ENCODE results near the gene PRSS8. TPM values are rescaled to one million over a fixed set of nuclear protein-coding genes. Genes with fewer than 3 reads are reported as not detected.

The PRSS8 gene
- total RNA-seq, 1 donor from 2014 or later, result 146 TPM

DNA sequence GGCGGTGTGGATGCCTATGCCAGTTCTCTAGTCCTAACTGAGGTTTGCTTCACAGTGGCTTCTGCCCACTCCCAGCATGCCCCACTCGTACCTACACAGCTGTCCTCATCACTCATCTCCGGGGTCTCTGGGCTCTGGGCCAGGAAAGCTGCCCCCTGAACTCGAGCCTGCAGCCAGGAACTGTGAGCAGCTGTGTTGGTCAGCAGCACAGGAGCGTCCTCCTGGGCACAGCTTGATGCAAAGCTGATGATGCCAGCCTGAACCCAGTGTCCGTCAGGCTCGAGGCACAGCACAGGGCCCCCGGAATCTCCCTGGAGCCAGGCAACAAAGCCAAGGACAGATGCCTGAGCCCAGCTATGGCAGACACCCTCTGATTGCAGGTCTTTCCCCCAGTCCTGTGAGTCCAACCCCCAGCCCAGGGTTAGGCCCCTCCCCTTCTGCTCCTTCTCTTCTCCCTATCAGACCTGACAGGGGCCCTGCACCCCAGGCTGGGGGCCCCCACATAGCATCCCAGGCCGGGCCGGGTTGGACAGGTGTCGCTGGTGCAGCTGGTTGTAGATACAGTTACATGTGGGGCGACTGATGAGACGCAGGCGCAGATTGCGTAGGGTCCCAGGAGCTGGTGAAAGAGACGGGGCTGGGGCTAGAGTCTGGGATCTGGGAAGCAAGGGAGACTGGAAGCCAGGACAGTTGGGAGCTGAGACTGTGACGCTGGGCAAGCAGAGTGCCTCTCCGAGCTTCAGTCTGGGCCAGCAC is 49.5 kb downstream of the PRSS8 start:
- H3K36me3 ChIP-seq (ENCODE audit: control insufficient read depth, insufficient read depth, low read length), result peaks cover 1% of the 10 kb centered on the region

DNA sequence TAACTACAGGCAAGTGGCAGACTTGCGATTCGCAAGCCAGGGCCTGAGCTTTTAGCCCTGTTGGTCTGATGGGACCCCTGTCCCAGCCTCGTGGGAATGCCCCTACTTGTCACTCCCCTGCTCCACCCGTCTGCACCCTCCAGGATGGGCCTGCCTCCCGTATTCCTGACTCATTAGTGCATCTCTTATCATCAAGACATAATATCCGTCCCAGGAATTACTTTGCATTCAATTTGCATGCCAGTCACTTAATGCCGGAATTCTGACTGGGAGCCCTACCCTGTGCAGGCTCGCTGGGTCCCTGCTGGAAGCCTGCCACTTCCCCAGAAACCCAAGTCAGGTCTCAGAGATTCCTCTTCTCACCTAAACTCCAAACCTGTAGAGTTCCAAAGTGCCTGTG is 50.1 kb downstream of the PRSS8 start:
- H3K27me3 ChIP-seq (ENCODE audit: control insufficient read depth, insufficient read depth, low read length), result no peaks in the 10 kb centered on the region
- TF ChIP-seq, protein P1, sequence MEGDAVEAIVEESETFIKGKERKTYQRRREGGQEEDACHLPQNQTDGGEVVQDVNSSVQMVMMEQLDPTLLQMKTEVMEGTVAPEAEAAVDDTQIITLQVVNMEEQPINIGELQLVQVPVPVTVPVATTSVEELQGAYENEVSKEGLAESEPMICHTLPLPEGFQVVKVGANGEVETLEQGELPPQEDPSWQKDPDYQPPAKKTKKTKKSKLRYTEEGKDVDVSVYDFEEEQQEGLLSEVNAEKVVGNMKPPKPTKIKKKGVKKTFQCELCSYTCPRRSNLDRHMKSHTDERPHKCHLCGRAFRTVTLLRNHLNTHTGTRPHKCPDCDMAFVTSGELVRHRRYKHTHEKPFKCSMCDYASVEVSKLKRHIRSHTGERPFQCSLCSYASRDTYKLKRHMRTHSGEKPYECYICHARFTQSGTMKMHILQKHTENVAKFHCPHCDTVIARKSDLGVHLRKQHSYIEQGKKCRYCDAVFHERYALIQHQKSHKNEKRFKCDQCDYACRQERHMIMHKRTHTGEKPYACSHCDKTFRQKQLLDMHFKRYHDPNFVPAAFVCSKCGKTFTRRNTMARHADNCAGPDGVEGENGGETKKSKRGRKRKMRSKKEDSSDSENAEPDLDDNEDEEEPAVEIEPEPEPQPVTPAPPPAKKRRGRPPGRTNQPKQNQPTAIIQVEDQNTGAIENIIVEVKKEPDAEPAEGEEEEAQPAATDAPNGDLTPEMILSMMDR (IDR thresholded peaks at IDR 0.05; ENCODE audit: insufficient read depth, low read length, poor library complexity, severe bottlenecking), result no peak
- H3K4me3 ChIP-seq (ENCODE audit: low read depth, low read length), result no peak overlapping the region
- DNase-seq (ENCODE audit: low read depth), result no peak
- H3K36me3 ChIP-seq (ENCODE audit: control insufficient read depth, insufficient read depth, low read length), result peaks cover 3% of the 10 kb centered on the region

More for the DNA sequence above, 49.5 kb downstream of the PRSS8 start:
- H3K27me3 ChIP-seq (ENCODE audit: control insufficient read depth, insufficient read depth, low read length), result no peaks in the 10 kb centered on the region
- no peak for DNase-seq (ENCODE audit: low read depth)
- H3K4me3 ChIP-seq (ENCODE audit: low read depth, low read length), result no peak overlapping the region
- TF ChIP-seq, protein P1 (IDR thresholded peaks at IDR 0.05; ENCODE audit: insufficient read depth, low read length, poor library complexity, severe bottlenecking), result no peak

DNA sequence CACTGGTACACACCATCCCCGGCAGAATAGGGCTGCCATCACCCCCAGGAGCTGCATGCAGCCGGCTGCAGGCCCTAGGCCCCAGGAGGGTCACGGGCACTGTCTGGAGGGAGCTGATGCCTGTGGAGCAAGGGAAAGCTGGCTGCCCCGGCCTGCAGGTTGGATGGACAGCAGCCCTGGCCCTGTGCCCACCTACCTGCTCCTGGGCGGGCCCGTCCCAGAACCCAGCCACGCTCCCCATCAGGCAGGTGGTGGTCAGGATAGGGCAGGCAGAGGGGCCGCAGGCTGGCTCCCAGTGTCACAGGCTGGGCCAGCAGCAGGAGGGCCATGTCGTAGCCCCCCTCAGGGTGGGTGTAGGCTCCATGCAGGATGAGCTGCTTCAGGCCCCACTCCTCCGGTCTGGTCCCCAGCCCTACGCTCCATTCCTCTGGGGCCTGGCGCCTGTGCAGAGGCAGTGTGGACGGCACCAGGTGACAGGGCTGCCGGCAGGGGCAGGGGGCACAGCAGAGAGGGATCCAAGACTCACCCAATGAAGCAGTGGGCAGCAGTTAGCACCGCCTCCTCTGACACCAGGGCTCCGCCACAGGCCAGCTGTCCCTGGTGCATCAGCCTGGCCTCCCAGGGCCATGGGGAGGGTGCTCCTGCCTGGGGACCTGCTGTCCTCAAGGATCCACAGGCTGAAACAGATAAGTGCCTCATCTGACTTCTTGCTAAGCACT is 50.8 kb downstream of the PRSS8 start:
- TF ChIP-seq, protein P1 (IDR thresholded peaks at IDR 0.05; ENCODE audit: insufficient read depth, low read length, poor library complexity, severe bottlenecking), result no peak
- Histone ChIP-seq H3K27me3 (ENCODE audit: control insufficient read depth, insufficient read depth, low read length) (no peaks in the 10 kb centered on the region), H3K36me3 (ENCODE audit: control insufficient read depth, insufficient read depth, low read length) (peaks cover 3% of the 10 kb centered on the region), H3K4me3 (ENCODE audit: low read depth, low read length) (no peak overlapping the region)
- no peak for DNase-seq (ENCODE audit: low read depth)

DNA sequence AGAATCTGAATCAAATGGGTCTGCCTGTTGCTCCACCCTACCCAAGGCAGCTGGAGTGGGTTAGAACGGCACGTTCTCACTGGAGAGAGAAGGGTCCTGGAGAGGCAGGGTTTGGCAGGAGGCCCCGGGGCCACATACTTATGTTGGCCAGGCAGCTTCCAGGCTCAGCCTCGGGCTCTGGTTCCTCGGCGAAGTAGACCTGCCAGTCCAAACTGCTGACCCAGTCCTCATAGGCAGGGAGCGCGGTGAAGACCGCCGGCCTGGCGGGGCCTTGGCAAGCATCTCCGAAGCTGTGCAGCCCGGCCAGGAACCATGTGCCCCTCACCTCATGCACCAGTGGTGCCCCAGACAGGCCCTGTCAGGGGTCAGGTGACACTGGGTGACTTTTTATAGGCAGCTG is 51.5 kb downstream of the PRSS8 start:
- TF ChIP-seq, protein P1 (IDR thresholded peaks at IDR 0.05; ENCODE audit: insufficient read depth, low read length, poor library complexity, severe bottlenecking), result no peak
- no peak for DNase-seq (ENCODE audit: low read depth)
- Histone ChIP-seq H3K36me3 (ENCODE audit: control insufficient read depth, insufficient read depth, low read length) (peaks cover 3% of the 10 kb centered on the region), H3K4me3 (ENCODE audit: low read depth, low read length) (no peak overlapping the region), H3K27me3 (ENCODE audit: control insufficient read depth, insufficient read depth, low read length) (no peaks in the 10 kb centered on the region)

DNA sequence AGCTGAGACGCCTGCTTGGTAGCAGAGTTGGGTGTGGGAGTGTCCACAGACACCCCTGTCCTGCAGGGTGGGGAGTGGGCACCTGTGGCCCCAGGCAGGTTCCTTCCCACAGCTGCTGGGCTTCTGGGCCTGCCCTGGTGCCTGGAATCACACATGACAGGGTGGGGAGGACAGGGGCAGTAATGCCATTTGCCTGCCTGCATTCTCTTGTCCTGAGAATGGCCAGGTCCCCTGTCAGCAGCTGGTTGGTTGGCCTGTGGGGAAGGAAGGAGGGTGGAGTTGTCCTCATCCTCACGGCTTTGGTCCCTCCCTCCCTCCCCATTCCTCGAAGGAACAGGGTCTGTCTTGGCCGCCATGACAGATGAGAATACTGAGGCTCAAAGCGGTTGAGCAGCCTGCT is 52.0 kb downstream of the PRSS8 start:
- Histone ChIP-seq H3K4me3 (ENCODE audit: low read depth, low read length) (no peak overlapping the region), H3K27me3 (ENCODE audit: control insufficient read depth, insufficient read depth, low read length) (no peaks in the 10 kb centered on the region), H3K36me3 (ENCODE audit: control insufficient read depth, insufficient read depth, low read length) (peaks cover 3% of the 10 kb centered on the region)
- TF ChIP-seq, protein P1 (IDR thresholded peaks at IDR 0.05; ENCODE audit: insufficient read depth, low read length, poor library complexity, severe bottlenecking), result no peak
- DNase-seq (ENCODE audit: low read depth), result no peak

Measured in kidney epithelial cell (primary cell).